Pancreas (tissue), 10 donors: ENCODE results near the gene PARP14. TPM values are rescaled to one million over a fixed set of nuclear protein-coding genes. Genes with fewer than 3 reads are reported as not detected.
"Not testable (repeated sequence)": the region's sequence is repeated elsewhere in the genome, so short reads cannot be mapped to it uniquely, and the experiment has no call there.

Source experiments
- ATAC-seq, 4 donors: fragments of 200-7000 bp; cut with Tn5 transposase; one replicate each; pipeline versions ENCODE4 v1.8.0 to v1.9.1; 2020; ENCODE audit warnings: mild to moderate bottlenecking in 4 of 4, moderate library complexity in 4 of 4
- DNase-seq, 6 donors: peaks; one replicate each; pipeline ENCODE4 v3.0.0-alpha.2; 2020
- FAIRE-seq: peaks from 2 replicates; lab custom pipeline; 2012; peaks lifted over from hg19 to GRCh38; lab: Jason Lieb, UNC
- H3K27ac ChIP-seq, 4 donors: fragments of 200-600 bp; sonication (generic); 1 replicate in 3 of 4; 2 replicates in 1 of 4; pipeline versions ENCODE4 v1.5.0 to v1.8.0; 2020
- H3K27me3 ChIP-seq, 4 donors: fragments of 200-600 bp; one replicate each; pipeline ENCODE4 v1.8.0; 2021
- H3K36me3 ChIP-seq, 3 donors: fragments of 200-600 bp; sonication (generic) in 1 of 3; one replicate each; pipeline versions ENCODE4 v1.5.0 to v1.8.0; 2020 to 2021
- H3K4me1 ChIP-seq, 3 donors: fragments of 200-600 bp; one replicate each; pipeline ENCODE4 v1.8.0; 2021
- H3K4me3 ChIP-seq, 4 donors: fragments of 200-600 bp; sonication (generic) in 2 of 4; one replicate each; pipeline versions ENCODE4 v1.5.0 to v1.8.0; 2020 to 2021
- H3K9me3 ChIP-seq, 4 donors: fragments of 200-600 bp; one replicate each; pipeline ENCODE4 v1.8.0; 2021
- CTCF ChIP-seq, 4 donors: fragments of 200-600 bp; sonication (generic) in 3 of 4; IDR thresholded peaks; one replicate each; pipeline versions ENCODE4 v1.5.0 to v1.8.0; 2021; ENCODE audit warnings: antibody characterized with exemption in 4 of 4
- WGBS, 2 donors: extraction: QIAGEN DNeasy Blood & Tissue Kit; methylation state at CpG; one replicate each; pipeline ENCODE4 v1.1.7; 2013; 5-methylcytosine and 5-hydroxymethylcytosine counted together
- intact Hi-C, 3 donors: fragments of 100-400 bp; cut with DNase I; formaldehyde crosslinking; loops; one replicate each; pipeline versions ENCODE4 v1.11.1 to v1.14.2; 2022
- polyA plus RNA-seq, 2 donors: library from polyadenylated mRNA; stranded (reverse); fragments of 200-250 nt; gene quantifications; one replicate each; pipeline ENCODE4 v1.2.3, GENCODE V29; 2013
- total RNA-seq, 6 donors: library from RNA; stranded (reverse); fragmentation: NEBNext Ultra II Directional in 4 of 6; extraction: Animal tissue kit (Norgen Biotek cat#: 25700) in 4 of 6; gene quantifications; one replicate each; pipeline versions ENCODE4 v1.2.1 to v1.2.4, GENCODE V29; 2021 to 2023
- donor health status: healthy with polysubstance abuse.
- donor health status: DM: no; HTN: no; CAD: no; lungs with moderate emphysema.
- donor health status: DM: no; HTN: no; CAD: no.
- donor health status: control.
- donor health status: control.
- donor health status: Bipolar disorder and iron deficiency.
- donor health status: DM: yes; HTN: yes; CAD: no.
- donor health status: DM: no; HTN: no; CAD: no.
- donor health status: DM: no; HTN: no; CAD: no.
- donor health status: DM: yes; HTN: yes; CAD: no.

PARP14 gene
- total and polyA plus RNA-seq, 8 donors = 7.2 to 27.7 (median 11.7) TPM

- Histone ChIP-seq H3K4me1 (peaks cover 0 to 16% (median 0%) of the 10 kb centered on the region in 3 donors), H3K36me3 (no peaks in the 10 kb centered on the region), H3K9me3 (no peaks in the 10 kb centered on the region), H3K27ac (peak overlapping the region; percentile 74 to 96 (median 88)), H3K4me3 (peak overlapping the region in 2 of 4 donors; percentile 58 to 80), H3K27me3 (no peaks in the 10 kb centered on the region)
- peak; percentile 67 to 86 (median 76) for ATAC-seq
- DNase-seq = peak; percentile 70 to 81 (median 78)
- intact Hi-C loops = loop anchor here in 1 of 3 donors (5.0 kb wide), 1 partner anchor 117 kb away; the partner anchor contains the start of genes DTX3L and PARP9
- 8 to 9% methylated on average over 16 of the region's 16 CpGs for WGBS, 2 donors
- peak; percentile 36 to 65 (median 58) for TF ChIP-seq CTCF (IDR thresholded peaks at IDR 0.05)
- FAIRE-seq = no peak
These were observed 1.4 kb upstream of the PARP14 start for GRCh38 chr3:122679085-122679881.

DNA sequence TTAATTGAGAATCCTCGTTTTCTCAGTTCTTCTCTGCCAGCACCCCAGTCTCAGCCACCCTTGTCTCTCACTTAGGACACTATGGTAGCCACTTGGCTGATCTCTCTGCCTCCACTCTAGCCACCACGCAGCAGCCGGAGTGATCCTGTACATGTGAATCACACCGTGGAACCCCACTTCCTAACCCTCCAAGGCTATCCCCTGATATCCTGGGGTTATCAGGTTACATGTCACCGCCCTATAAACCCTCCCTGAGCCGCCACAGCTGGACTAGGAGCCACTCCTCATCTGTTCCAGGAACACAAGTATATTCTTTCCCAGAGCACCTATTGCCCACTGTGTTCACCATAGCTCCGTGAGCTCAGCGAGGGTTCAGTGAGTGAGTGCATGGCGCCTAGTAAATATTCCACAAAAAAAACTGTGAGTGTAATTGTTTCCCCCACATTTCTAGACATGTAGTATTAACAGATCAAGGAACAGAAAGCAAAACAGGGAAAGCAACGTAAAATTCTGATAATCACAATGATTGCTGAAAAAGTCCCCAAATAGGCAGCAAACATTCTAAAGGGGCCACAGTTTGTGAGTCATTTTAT is 661 bp upstream of the PARP14 start:
- TF ChIP-seq CTCF (IDR thresholded peaks at IDR 0.05) = no peak
- Histone ChIP-seq H3K4me3 (peak overlapping the region; percentile 58 to 88 (median 74)), H3K9me3 (no peaks in the 10 kb centered on the region), H3K27ac (peak overlapping the region; percentile 74 to 96 (median 88)), H3K4me1 (peaks cover 0 to 16% (median 0%) of the 10 kb centered on the region in 3 donors), H3K27me3 (no peaks in the 10 kb centered on the region), H3K36me3 (no peaks in the 10 kb centered on the region)
- FAIRE-seq = no peak
- DNase-seq = peak in 3 of 6 donors; percentile 32 to 39 (median 38)
- peak; percentile 49 to 71 (median 62) for ATAC-seq
- intact Hi-C loops = loop anchor here in 2 of 3 donors (5.0 to 10.0 kb wide), 2 partner anchors 118 to 285 kb away; partner anchors contain the start of genes DTX3L (in 2 of the 2) and PARP9 (in 2 of the 2)
- 12 to 15% methylated on average over 10 of the region's 10 CpGs for WGBS, 2 donors

DNA sequence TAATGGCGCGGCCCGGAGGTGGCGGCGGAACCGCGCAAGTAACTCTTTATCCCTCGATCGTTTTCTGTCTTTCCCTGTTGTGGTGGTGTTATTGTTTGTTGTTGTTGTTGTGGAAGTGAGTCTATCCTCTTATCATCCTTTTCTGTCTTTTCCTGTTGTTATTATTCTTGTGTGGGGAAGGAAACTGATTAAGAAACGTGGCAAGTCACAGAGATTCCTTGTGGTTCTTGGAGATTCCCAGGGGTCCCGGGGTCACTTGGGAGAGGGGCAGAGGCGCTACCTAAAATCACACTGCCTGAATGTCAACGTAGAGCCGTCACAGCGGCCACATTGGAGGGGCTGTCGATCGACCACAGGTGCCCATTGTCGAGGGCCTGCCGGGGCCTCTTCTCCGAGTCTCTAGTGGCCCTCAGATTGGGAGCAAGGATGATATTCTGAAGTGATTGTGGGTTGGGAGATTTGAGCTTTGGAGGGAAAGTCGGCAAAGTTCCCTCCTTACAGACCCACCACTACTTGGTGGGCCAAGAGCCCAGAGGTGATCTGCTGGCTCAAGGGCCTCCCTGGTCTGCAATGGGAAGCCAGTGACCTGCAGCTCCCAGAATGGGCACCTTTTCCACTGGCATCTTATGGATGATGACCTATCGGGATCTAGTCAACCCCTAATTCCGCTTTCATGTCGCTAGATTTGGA is 790 bp downstream of the PARP14 start:
- intact Hi-C loops = loop anchor here in 1 of 3 donors (5.0 to 10.0 kb wide), 2 partner anchors 119 to 287 kb away; partner anchors contain the start of genes DTX3L and PARP9
- ATAC-seq = no peak
- Histone ChIP-seq H3K36me3 (peaks cover 0 to under 1% (median 0%) of the 10 kb centered on the region in 3 donors), H3K27ac (peak overlapping the region; percentile 74 to 96 (median 88)), H3K4me3 (peak overlapping the region; percentile 58 to 88 (median 74)), H3K9me3 (no peaks in the 10 kb centered on the region), H3K27me3 (no peaks in the 10 kb centered on the region), H3K4me1 (peaks cover 0 to 16% (median 0%) of the 10 kb centered on the region in 3 donors)
- TF ChIP-seq CTCF (IDR thresholded peaks at IDR 0.05) = no peak
- no peak for DNase-seq
- 26 to 33% methylated on average over 24 of the region's 24 CpGs for WGBS, 2 donors
- FAIRE-seq = no peak

DNA sequence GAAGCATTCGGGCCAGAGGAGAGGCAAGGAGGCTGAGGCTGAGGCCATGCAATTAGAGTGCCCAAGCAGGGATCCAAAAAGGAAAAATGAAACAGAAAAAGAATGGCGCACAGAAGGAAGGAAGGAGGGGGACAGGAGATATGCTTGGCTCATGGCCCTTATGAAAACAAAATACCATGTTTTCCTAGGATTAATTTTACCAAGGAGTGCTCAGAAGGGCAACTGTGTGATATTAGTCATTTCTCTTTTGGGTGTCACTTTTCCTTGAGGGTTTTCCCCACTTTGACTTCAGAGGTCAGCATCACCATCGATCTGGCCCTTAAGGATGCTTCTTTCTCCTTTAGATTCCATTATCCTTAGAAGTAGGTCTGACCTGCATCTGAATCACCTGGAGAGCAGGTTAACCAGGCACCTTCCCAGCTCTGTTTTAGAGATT is 1.4 kb downstream of the PARP14 start:
- WGBS, 2 donors = 76 to 78% methylated on average over 3 of the region's 3 CpGs
- H3K4me1 ChIP-seq = peaks cover 0 to 16% (median 0%) of the 10 kb centered on the region in 3 donors
- peak overlapping the region in 1 of 4 donors; percentile 3 for H3K27ac ChIP-seq
- peak overlapping the region in 2 of 4 donors; percentile 58 to 80 for H3K4me3 ChIP-seq
- peaks cover 0 to 6% (median 0%) of the 10 kb centered on the region in 3 donors for H3K36me3 ChIP-seq
- intact Hi-C loops = loop anchor here in 1 of 3 donors (5.0 to 10.0 kb wide), 2 partner anchors 120 to 287 kb away; partner anchors contain the start of genes DTX3L and PARP9
- no peak for DNase-seq
- H3K9me3 ChIP-seq = no peaks in the 10 kb centered on the region
- FAIRE-seq = no peak
- no peak for TF ChIP-seq CTCF (IDR thresholded peaks at IDR 0.05)
- no peaks in the 10 kb centered on the region for H3K27me3 ChIP-seq
- no peak for ATAC-seq

GRCh38 chr3:122682778-122683411 is 2.3 kb downstream of the PARP14 start:
- not testable (repeated sequence) for ATAC-seq, FAIRE-seq, H3K36me3 ChIP-seq, H3K4me3 ChIP-seq, H3K9me3 ChIP-seq, DNase-seq, H3K27me3 ChIP-seq
- intact Hi-C loops = loop anchor here in 1 of 3 donors (5.0 to 10.0 kb wide), 2 partner anchors 121 to 288 kb away; partner anchors contain the start of genes DTX3L and PARP9
- H3K27ac ChIP-seq = peak overlapping the region in 2 of 4 donors; percentile 3 to 33
- peaks cover 0 to 16% (median 0%) of the 10 kb centered on the region in 3 donors for H3K4me1 ChIP-seq
- 94 to 96% methylated on average over 11 of the region's 11 CpGs for WGBS, 2 donors
